IgD-negative memory B cell (primary cell): ENCODE results near the gene TLK2. TPM values are rescaled to one million over a fixed set of nuclear protein-coding genes. Genes with fewer than 3 reads are reported as not detected.
"Not testable (repeated sequence)": the region's sequence is repeated elsewhere in the genome, so short reads cannot be mapped to it uniquely, and the experiment has no call there.

ENCODE experiments used
- H3K27ac Mint-ChIP-seq, 3 donors: one replicate each; pipeline ENCODE4 v1.8.0; 2020 to 2022; ENCODE audit warnings: mild to moderate bottlenecking in 3 of 3, mixed read lengths in 3 of 3, moderate library complexity in 1 of 3
- H3K27me3 Mint-ChIP-seq: one replicate; pipeline ENCODE4 v1.8.0; 2021; ENCODE audit warnings: mixed read lengths
- H3K36me3 Mint-ChIP-seq: one replicate; pipeline ENCODE4 v1.8.0; 2020; ENCODE audit warnings: mild to moderate bottlenecking, mixed read lengths
- H3K4me1 Mint-ChIP-seq, 3 donors: one replicate each; pipeline ENCODE4 v1.8.0; 2020 to 2022; ENCODE audit warnings: mixed read lengths in 3 of 3, mild to moderate bottlenecking in 1 of 3
- H3K4me3 Mint-ChIP-seq, 4 donors: one replicate each; pipeline ENCODE4 v1.8.0; 2020 to 2022; ENCODE audit warnings: mild to moderate bottlenecking in 4 of 4, mixed read lengths in 4 of 4, moderate library complexity in 3 of 4
- H3K9me3 Mint-ChIP-seq, 3 donors: one replicate each; pipeline ENCODE4 v1.8.0; 2020 to 2021; ENCODE audit warnings: mixed read lengths in 3 of 3, mild to moderate bottlenecking in 1 of 3
- polyA plus RNA-seq: library from polyadenylated mRNA; unstranded; fragments of 300-500 nt; fragmentation: Illumina TruSeq; gene quantifications from one replicate; pipeline ENCODE4 v1.2.3, GENCODE V29; 2021

TLK2 gene
- polyA plus RNA-seq, 1 donor from 2014 or later, result 12.1 TPM

GRCh38 chr17:62473030-62473982 is 5.3 kb upstream of the TLK2 start:
- not testable (repeated sequence) for H3K36me3 Mint-ChIP-seq, H3K9me3 Mint-ChIP-seq, H3K27ac Mint-ChIP-seq, H3K27me3 Mint-ChIP-seq
- Mint-ChIP-seq H3K4me3 (peak overlapping the region in 2 of 4 donors; percentile 29 to 66), H3K4me1 (peaks cover 13 to 17% (median 14%) of the 10 kb centered on the region in 3 donors)

- Mint-ChIP-seq H3K27ac (peak overlapping the region; percentile 86 to 91 (median 87)), H3K4me3 (peak overlapping the region; percentile 81 to 97 (median 93)), H3K4me1 (peaks cover 17 to 31% (median 20%) of the 10 kb centered on the region in 3 donors)
- H3K27me3 Mint-ChIP-seq, H3K9me3 Mint-ChIP-seq, H3K36me3 Mint-ChIP-seq: not testable (repeated sequence)
Observed at GRCh38 chr17:62477111-62477510, 1.5 kb upstream of the TLK2 start.

GRCh38 chr17:62477718-62478408 is 762 bp upstream of the TLK2 start:
- H3K4me1 Mint-ChIP-seq, result peaks cover 17 to 31% (median 22%) of the 10 kb centered on the region in 3 donors
- H3K4me3 Mint-ChIP-seq, result peak overlapping the region; percentile 81 to 97 (median 93)
- not testable (repeated sequence) for H3K27me3 Mint-ChIP-seq

GRCh38 chr17:62478880-62479638 is 434 bp downstream of the TLK2 start:
- H3K9me3 Mint-ChIP-seq, H3K36me3 Mint-ChIP-seq, H3K27me3 Mint-ChIP-seq: not testable (repeated sequence)
- peaks cover 18 to 31% (median 23%) of the 10 kb centered on the region in 3 donors for H3K4me1 Mint-ChIP-seq
- peak overlapping the region; percentile 87 to 99 (median 96) for H3K4me3 Mint-ChIP-seq
- H3K27ac Mint-ChIP-seq, result peak overlapping the region in 2 of 3 donors; percentile 93 to 98

More at GRCh38 chr17:62477718-62478408, 762 bp upstream of the TLK2 start:
- not testable (repeated sequence) for H3K36me3 Mint-ChIP-seq, H3K9me3 Mint-ChIP-seq
- peak overlapping the region; percentile 86 to 91 (median 87) for H3K27ac Mint-ChIP-seq

- H3K36me3 Mint-ChIP-seq, H3K27me3 Mint-ChIP-seq, H3K9me3 Mint-ChIP-seq: not testable (repeated sequence)
- peak overlapping the region; percentile 87 to 99 (median 96) for H3K4me3 Mint-ChIP-seq
- H3K27ac Mint-ChIP-seq, result peak overlapping the region; percentile 92 to 98 (median 93)
- peaks cover 18 to 31% (median 23%) of the 10 kb centered on the region in 3 donors for H3K4me1 Mint-ChIP-seq
Observed at GRCh38 chr17:62479639-62480258, 1.1 kb downstream of the TLK2 start.

GRCh38 chr17:62482553-62482952 is 3.9 kb downstream of the TLK2 start:
- H3K9me3 Mint-ChIP-seq, H3K27me3 Mint-ChIP-seq, H3K36me3 Mint-ChIP-seq: not testable (repeated sequence)
- H3K4me1 Mint-ChIP-seq, result peaks cover 14 to 38% (median 23%) of the 10 kb centered on the region in 3 donors
- H3K27ac Mint-ChIP-seq, result peak overlapping the region in 1 of 3 donors; percentile 58
- H3K4me3 Mint-ChIP-seq, result peak overlapping the region in 1 of 4 donors; percentile 75

- H3K4me3 Mint-ChIP-seq, H3K27ac Mint-ChIP-seq, H3K27me3 Mint-ChIP-seq, H3K9me3 Mint-ChIP-seq, H3K36me3 Mint-ChIP-seq: not testable (repeated sequence)
- peaks cover 22 to 24% (median 22%) of the 10 kb centered on the region in 3 donors for H3K4me1 Mint-ChIP-seq
Observed at GRCh38 chr17:62490990-62491389, 12.4 kb downstream of the TLK2 start.

- peaks cover 18 to 22% (median 22%) of the 10 kb centered on the region in 3 donors for H3K4me1 Mint-ChIP-seq
- peak overlapping the region in 2 of 4 donors; percentile 10 to 75 for H3K4me3 Mint-ChIP-seq
Observed at GRCh38 chr17:62493049-62493655, 14.5 kb downstream of the TLK2 start.

GRCh38 chr17:62494073-62494472 is 15.4 kb downstream of the TLK2 start:
- H3K27me3 Mint-ChIP-seq, H3K36me3 Mint-ChIP-seq, H3K9me3 Mint-ChIP-seq: not testable (repeated sequence)
- peak overlapping the region in 2 of 4 donors; percentile 68 to 81 for H3K4me3 Mint-ChIP-seq
- peaks cover 12 to 22% (median 21%) of the 10 kb centered on the region in 3 donors for H3K4me1 Mint-ChIP-seq
- H3K27ac Mint-ChIP-seq, result peak overlapping the region in 1 of 3 donors; percentile 59

More at GRCh38 chr17:62493049-62493655, 14.5 kb downstream of the TLK2 start:
- H3K27me3 Mint-ChIP-seq, H3K9me3 Mint-ChIP-seq, H3K27ac Mint-ChIP-seq, H3K36me3 Mint-ChIP-seq: not testable (repeated sequence)

GRCh38 chr17:62496344-62496743 is 17.7 kb downstream of the TLK2 start:
- peaks cover 12 to 21% (median 20%) of the 10 kb centered on the region in 3 donors for H3K4me1 Mint-ChIP-seq
- not testable (repeated sequence) for H3K9me3 Mint-ChIP-seq, H3K36me3 Mint-ChIP-seq, H3K27me3 Mint-ChIP-seq, H3K27ac Mint-ChIP-seq
- peak overlapping the region in 1 of 4 donors; percentile 3 for H3K4me3 Mint-ChIP-seq

- not testable (repeated sequence) for H3K9me3 Mint-ChIP-seq, H3K4me3 Mint-ChIP-seq, H3K36me3 Mint-ChIP-seq, H3K27ac Mint-ChIP-seq, H3K27me3 Mint-ChIP-seq
- H3K4me1 Mint-ChIP-seq, result peaks cover 4 to 13% (median 10%) of the 10 kb centered on the region in 3 donors
Observed at GRCh38 chr17:62498796-62499195, 20.2 kb downstream of the TLK2 start.

- not testable (repeated sequence) for H3K27me3 Mint-ChIP-seq, H3K9me3 Mint-ChIP-seq, H3K4me3 Mint-ChIP-seq, H3K27ac Mint-ChIP-seq, H3K36me3 Mint-ChIP-seq
- H3K4me1 Mint-ChIP-seq, result peaks cover 4 to 10% (median 9%) of the 10 kb centered on the region in 3 donors
Observed at GRCh38 chr17:62500463-62500862, 21.8 kb downstream of the TLK2 start.

GRCh38 chr17:62504857-62505256 is 26.2 kb downstream of the TLK2 start:
- not testable (repeated sequence) for H3K27me3 Mint-ChIP-seq, H3K27ac Mint-ChIP-seq, H3K4me3 Mint-ChIP-seq, H3K9me3 Mint-ChIP-seq, H3K36me3 Mint-ChIP-seq
- H3K4me1 Mint-ChIP-seq, result peaks cover 14 to 18% (median 15%) of the 10 kb centered on the region in 3 donors
